Hepatocyte (in vitro differentiated cells): Measurements from ENCODE around the gene PPP2R3A.

Source experiments
- CTCF ChIP-seq: fragments of 200-600 bp; sonication (generic); IDR thresholded peaks from 2 replicates; pipeline ENCODE4 v1.5.1; 2016; ENCODE audit warnings: antibody characterized with exemption, mild to moderate bottlenecking; ENCODE audit not compliant: poor library complexity
- EZH2 ChIP-seq: fragments of 200-600 bp; sonication (generic); IDR thresholded peaks from 2 replicates; pipeline ENCODE4 v1.6.1; 2016; ENCODE audit warnings: antibody characterized with exemption, mild to moderate bottlenecking, borderline replicate concordance
- EZH2phosphoT487 ChIP-seq: fragments of 200-600 bp; sonication (generic); IDR thresholded peaks from one replicate; pipeline ENCODE4 v1.6.1; 2018; ENCODE audit warnings: antibody characterized with exemption, mild to moderate bottlenecking, low read depth, moderate library complexity; ENCODE audit not compliant: unreplicated experiment, severe bottlenecking

- TF ChIP-seq CTCF (no peak), EZH2 (no peak), EZH2phosphoT487 (no peak)
Observed at GRCh38 chr3:135950941-135951340, 14.6 kb upstream of the PPP2R3A start.
